GM12878 (cell line): ENCODE measurements around the gene ZNF710. TPM values are rescaled to one million over a fixed set of nuclear protein-coding genes. Genes with fewer than 3 reads are reported as not detected.

Source experiments
- ATAC-seq: fragments of 200-7000 bp; cut with Tn5 transposase; 3 replicates; pipeline ENCODE4 v1.9.1; 2020; ENCODE audit warnings: mild to moderate bottlenecking, moderate library complexity
- BruUV-seq: library from RNA; stranded (reverse); fragments of 400-500 nt; replicated peaks from 2 replicates; lab custom pipeline; 2021; lab: Mats Ljungman, UMichigan
- CTCF ChIA-PET: fragments of 300-600 bp; sonication (Branson Sonifier 250); formaldehyde crosslinking; extraction: SDS; loops from one replicate; lab custom pipeline; 2021; ENCODE audit warnings: inconsistent platforms; lab: Yijun Ruan, JAX
- POLR2A ChIA-PET: fragments of 350-600 bp; formaldehyde crosslinking; extraction: SDS; loops from one replicate; lab custom pipeline; 2021; ENCODE audit warnings: inconsistent platforms; lab: Charles Lee
- RAD21 ChIA-PET: fragments of 300-600 bp; sonication (Branson Sonifier 250); formaldehyde crosslinking; loops from one replicate; lab custom pipeline; 2023; ENCODE audit warnings: antibody characterized with exemption; ENCODE audit not compliant: unreplicated experiment; lab: Charles Lee
- SMC1A ChIA-PET: fragments of 300-600 bp; sonication (Branson Sonifier 250); formaldehyde crosslinking; loops from one replicate; lab custom pipeline; 2023; ENCODE audit not compliant: unreplicated experiment, uncharacterized antibody; lab: Charles Lee
- DNase-seq: peaks from one replicate; pipeline ENCODE4 v3.0.0-alpha.2; 2011; ENCODE audit warnings: low read depth, low spot score
- FAIRE-seq: peaks from 3 replicates; lab custom pipeline; 2011; peaks lifted over from hg19 to GRCh38; lab: Jason Lieb, UNC
- H2AFZ ChIP-seq: 2 replicates; pipeline ENCODE4 v1.6.0; 2011; ENCODE audit warnings: low read depth, low read length, control low read depth; ENCODE audit not compliant: control insufficient read depth
- H3K27ac ChIP-seq: 2 replicates; pipeline ENCODE4 v1.5.1; 2011; ENCODE audit warnings: control low read depth; ENCODE audit not compliant: control insufficient read depth, insufficient read depth
- H3K27me3 ChIP-seq, 2 experiments: replicated peaks in 1 of 2; 2 replicates each; pipeline versions ENCODE4 v1.6.0 to v1.6.1; 2011; ENCODE audit warnings: low read length in 1 of 2; ENCODE audit not compliant: control insufficient read depth in 2 of 2, insufficient read depth in 2 of 2
- H3K36me3 ChIP-seq, 2 experiments: 2 replicates each; pipeline ENCODE4 v1.5.1; 2011; ENCODE audit warnings: low read length in 1 of 2; ENCODE audit not compliant: control insufficient read depth in 2 of 2, insufficient read depth in 2 of 2
- H3K4me1 ChIP-seq: 2 replicates; pipeline ENCODE4 v1.6.1; 2011; ENCODE audit warnings: mild to moderate bottlenecking, low read length, moderate library complexity, mixed read lengths; ENCODE audit not compliant: control insufficient read depth, insufficient read depth
- H3K4me2 ChIP-seq: 2 replicates; pipeline ENCODE4 v1.6.0; 2011; ENCODE audit warnings: control low read depth; ENCODE audit not compliant: control insufficient read depth, insufficient read depth
- H3K4me3 ChIP-seq: fragments of 200-600 bp; sonication (generic); 2 replicates; pipeline ENCODE4 v1.5.1; 2016
- H3K79me2 ChIP-seq: 2 replicates; pipeline ENCODE4 v1.6.0; 2011; ENCODE audit warnings: low read length; ENCODE audit not compliant: control insufficient read depth, insufficient read depth
- H3K9ac ChIP-seq: 2 replicates; pipeline ENCODE4 v1.8.0; 2011; ENCODE audit warnings: low read length, control low read depth, mixed read lengths; ENCODE audit not compliant: control insufficient read depth, insufficient read depth
- H3K9me3 ChIP-seq: replicated peaks from 3 replicates; pipeline ENCODE4 v1.5.1; 2011; ENCODE audit warnings: mild to moderate bottlenecking, low read length; ENCODE audit not compliant: control insufficient read depth, insufficient read depth
- H4K20me1 ChIP-seq: 2 replicates; pipeline ENCODE4 v1.6.0; 2011; ENCODE audit not compliant: control insufficient read depth, insufficient read depth
- BRCA1 ChIP-seq: IDR thresholded peaks from 2 replicates; pipeline ENCODE4 v1.6.1; 2011; ENCODE audit warnings: low read depth, low read length, improper control_type of control experiment
- CBFB ChIP-seq: IDR thresholded peaks from 2 replicates; pipeline ENCODE4 v1.6.1; 2016; ENCODE audit warnings: antibody characterized with exemption, low read depth
- CUX1 ChIP-seq: IDR thresholded peaks from 2 replicates; pipeline ENCODE4 v1.6.1; 2012; ENCODE audit warnings: improper control_type of control experiment, low read depth, low read length; ENCODE audit not compliant: insufficient replicate concordance
- EP300 ChIP-seq, 2 experiments: fragments of 150-350 bp in 1 of 2; IDR thresholded peaks; 2 replicates each; pipeline ENCODE4 v1.6.1; 2011 to 2012; ENCODE audit warnings: low read depth in 2 of 2, low read length in 2 of 2, borderline replicate concordance in 1 of 2, improper control_type of control experiment in 1 of 2, inconsistent platforms in 1 of 2; ENCODE audit not compliant: control insufficient read depth in 1 of 2
- MEF2B ChIP-seq: fragments of 450-650 bp; IDR thresholded peaks from 2 replicates; pipeline ENCODE4 v1.6.1; 2018; ENCODE audit warnings: mild to moderate bottlenecking, moderate library complexity; ENCODE audit not compliant: partially characterized antibody, poor library complexity, severe bottlenecking
- RUNX3 ChIP-seq: IDR thresholded peaks from 2 replicates; pipeline ENCODE4 v1.6.1; 2012; ENCODE audit warnings: low read length, inconsistent platforms
- SIN3A ChIP-seq: IDR thresholded peaks from 2 replicates; pipeline ENCODE4 v1.6.1; 2012; ENCODE audit warnings: low read depth, low read length, improper control_type of control experiment
- TCF7 ChIP-seq: IDR thresholded peaks from 2 replicates; pipeline ENCODE4 v1.6.1; 2014; ENCODE audit warnings: antibody characterized with exemption, borderline replicate concordance
- ZNF687 ChIP-seq: fragments of 450-650 bp; IDR thresholded peaks from 2 replicates; pipeline ENCODE4 v1.6.1; 2017; ENCODE audit warnings: mild to moderate bottlenecking, moderate library complexity
- WGBS: methylation state at CpG from one replicate; pipeline ENCODE4 v1.1.6; 2016; ENCODE audit warnings: low lambda C conversion rate; ENCODE audit not compliant: insufficient replicate concordance, insufficient coverage; ENCODE audit errors: missing lambda C conversion rate; 5-methylcytosine and 5-hydroxymethylcytosine counted together
- in situ Hi-C: fragments of 300-500 bp; cut with MboI; formaldehyde crosslinking; loops from 9 replicates; pipeline ENCODE4 v1.14.3; 2018; ENCODE audit warnings: mixed read lengths
- intact Hi-C: fragments of 100-400 bp; cut with micrococcal nuclease; formaldehyde crosslinking; loops from one replicate; pipeline ENCODE4 v1.14.2; 2022; ENCODE audit not compliant: unreplicated experiment
- polyA plus RNA-seq, 11 experiments: library from polyadenylated mRNA; depleted of rRNA in 4 of 11; unstranded in 6 of 11; stranded (reverse) in 5 of 11; fragments of >200 nt; fragmentation: Nextera tagmentation in 4 of 11; fragmentation: Illumina TruSeq in 1 of 11; extraction: Ambion mirVana in 4 of 11; extraction: Trizol in 1 of 11; gene quantifications; 1 replicate in 1 of 11; 2 replicates in 10 of 11; pipeline versions ENCODE4 v1.2.1 to v1.2.3, GENCODE V29; 2011 to 2016; ENCODE audit warnings: inconsistent platforms in 2 of 11, missing spikeins in 2 of 11, low read depth in 1 of 11
- total RNA-seq, 4 experiments: library from RNA; depleted of rRNA in 3 of 4; stranded (reverse); fragments of >200 nt in 3 of 4; fragmentation: Illumina TruSeq in 1 of 4; extraction: Trizol in 1 of 4; gene quantifications; 2 replicates each; pipeline versions ENCODE4 v1.2.1 to v1.2.3, GENCODE V29; 2013 to 2021

Gene ZNF710
- total and polyA plus RNA-seq, 10 of the 15 experiments (the other 5 are each of a cell fraction or from before 2014, with no cell fraction given): 1.4 to 43.5 (median 9.8) TPM

GRCh38 chr15:90099868-90100831 is 99.0 kb downstream of the ZNF710 start:
- Histone ChIP-seq H2AFZ (peak overlapping the region; percentile 26), H3K4me1 (peaks cover 52% of the 10 kb centered on the region), H3K4me3 (peak overlapping the region; percentile 79), H3K27me3 (no peaks in the 10 kb centered on the region), H3K9me3 (no peaks in the 10 kb centered on the region), H3K79me2 (peaks cover 62% of the 10 kb centered on the region), H3K9ac (peak overlapping the region; percentile 88), H4K20me1 (no peaks in the 10 kb centered on the region), H3K36me3 (no peaks in the 10 kb centered on the region), H3K27ac (peak overlapping the region; percentile 91), H3K4me2 (peak overlapping the region; percentile 94)
- ChIA-PET SMC1A (interaction anchor here (0.5 to 2.7 kb wide), 13 partner anchors 41 to 206 kb away, joined by 3 to 10 read pairs (median 3); partner anchors contain the start of gene AP3S2), CTCF (interaction anchor here (0.7 to 2.9 kb wide), 16 partner anchors 12 to 339 kb away, joined by 3 to 13 read pairs (median 4); no protein-coding TSS in a partner anchor), POLR2A (interaction anchor here (0.5 to 2.7 kb wide), 16 partner anchors 29 to 253 kb away, joined by 3 to 13 read pairs (median 4); partner anchors contain the start of genes CIB1, GDPGP1 and ZNF710), RAD21 (interaction anchor here (0.7 to 2.2 kb wide), 10 partner anchors 18 to 202 kb away, joined by 3 to 10 read pairs (median 4); partner anchors contain the start of gene CIB1)
- ATAC-seq: peak; percentile 15
- intact Hi-C loops: loop anchor here (5.0 kb wide), 3 partner anchors 63 to 132 kb away; partner anchors contain the start of genes CIB1, GDPGP1 and ZNF710
- DNase-seq: no peak
- 38% methylated on average over 11 of the region's 11 CpGs for WGBS
- TSS peak; percentile 67 for BruUV-seq
- in situ Hi-C loops: loop anchor here (10.0 kb wide), 1 partner anchor 345 kb away; the partner anchor contains the start of gene MESP1
- FAIRE-seq: no peak
- TF ChIP-seq CUX1 (no peak), TCF7 (no peak), MEF2B (no peak), CBFB (peak; percentile 23; the same call in 1 of the 2 replicates), EP300 (IDR thresholded peaks at IDR 0.05; ENCODE audit: borderline replicate concordance in 1 of 2, control insufficient read depth in 1 of 2, low read depth in 2 of 2, low read length in 2 of 2) (0 out of 4 replicates have a peak, but pooled peaks of 1 of the 2 experiments have one; percentile 23), ZNF687 (0 out of 2 replicates have a peak, but pooled peaks have one; percentile 15), BRCA1 (no peak), RUNX3 (peak; percentile 45), SIN3A (peak; percentile 27; the same call in 1 of the 2 replicates)
